ENCODE measurements around the gene PPM1D. TPM values are rescaled to one million over a fixed set of nuclear protein-coding genes. Genes with fewer than 3 reads are reported as not detected.
"Not testable (repeated sequence)": the region's sequence is repeated elsewhere in the genome, so short reads cannot be mapped to it uniquely, and the experiment has no call there.

The PPM1D gene
- 11.1 and 20.3 TPM in 2 replicates for total RNA-seq

- DNase-seq (ENCODE audit: low read depth, low spot score), result peak; percentile 96
Observed at GRCh38 chr17:60599620-60600489, at the start of gene PPM1D. Gene PPM1D (plus strand): TSS chr17:60600193. CDS start chr17:60600415, 222 bp downstream.

GRCh38 chr17:60552255-60552654 is 47.7 kb upstream of the PPM1D start:
- DNase-seq (ENCODE audit: low read depth, low spot score), result not testable (repeated sequence)

- DNase-seq (ENCODE audit: low read depth, low spot score), result no peak
Observed at GRCh38 chr17:60554377-60554788, 45.6 kb upstream of the PPM1D start.

GRCh38 chr17:60555786-60556185 is 44.2 kb upstream of the PPM1D start:
- DNase-seq (ENCODE audit: low read depth, low spot score), result no peak

GRCh38 chr17:60557805-60558204 is 42.2 kb upstream of the PPM1D start:
- DNase-seq (ENCODE audit: low read depth, low spot score), result no peak

DNA sequence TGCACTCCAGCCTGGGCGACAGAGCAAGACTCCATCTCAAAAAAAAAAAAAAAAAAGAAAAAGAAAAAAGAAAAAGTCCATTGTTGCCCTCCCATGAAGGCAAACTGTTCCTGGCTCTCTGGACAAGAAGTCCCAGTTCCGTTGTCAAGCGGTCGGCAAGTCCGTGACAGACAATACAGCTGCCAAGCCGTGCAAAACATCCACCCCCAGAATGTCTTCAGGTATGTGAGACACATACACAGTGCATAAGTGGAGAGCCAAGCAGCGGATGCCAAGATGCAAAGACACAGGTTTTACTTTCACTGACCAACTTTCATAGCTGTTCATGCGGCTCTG is 40.4 kb upstream of the PPM1D start:
- no peak for DNase-seq (ENCODE audit: low read depth, low spot score)

DNA sequence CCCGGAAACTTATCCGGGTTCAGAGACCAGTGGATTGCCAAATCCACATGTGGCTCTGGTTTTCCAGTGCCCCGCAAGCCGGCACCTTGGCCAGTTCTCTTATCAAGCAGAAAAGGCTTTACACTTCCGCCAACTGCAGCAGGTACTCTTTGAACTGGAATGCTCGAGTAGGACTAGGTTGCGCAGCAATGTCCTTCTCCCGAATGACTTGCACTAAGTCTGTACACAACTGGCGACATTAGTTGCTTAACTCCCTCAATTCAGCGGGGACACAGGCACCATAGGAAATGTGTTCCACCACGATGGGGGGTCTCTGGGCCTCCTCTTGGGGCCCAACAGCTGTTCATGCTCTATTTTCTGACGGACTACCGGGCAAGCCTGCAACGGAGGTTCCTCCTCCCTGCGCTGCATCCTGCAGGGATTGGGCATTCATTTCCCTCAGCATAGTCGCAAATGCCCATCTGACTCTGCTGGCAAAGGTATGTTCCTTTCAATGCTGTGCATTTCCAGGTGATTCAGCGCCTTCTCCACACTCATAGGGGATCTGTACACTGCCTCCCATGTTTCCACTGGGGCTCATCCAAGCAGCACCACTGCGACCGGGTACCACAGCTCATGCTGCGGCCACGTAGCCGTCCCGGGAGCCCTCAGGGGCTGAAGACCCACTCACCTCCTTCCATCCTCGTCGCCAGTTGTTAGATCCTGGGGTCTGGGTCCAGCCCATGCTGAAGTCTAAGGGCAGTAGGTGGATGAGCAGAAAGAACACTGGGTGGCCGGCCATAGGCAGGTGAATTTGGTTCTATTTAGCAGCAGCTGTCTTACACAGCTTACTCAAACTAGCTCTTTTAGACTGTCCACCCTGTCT is 39.8 kb upstream of the PPM1D start:
- no peak for DNase-seq (ENCODE audit: low read depth, low spot score)

DNA sequence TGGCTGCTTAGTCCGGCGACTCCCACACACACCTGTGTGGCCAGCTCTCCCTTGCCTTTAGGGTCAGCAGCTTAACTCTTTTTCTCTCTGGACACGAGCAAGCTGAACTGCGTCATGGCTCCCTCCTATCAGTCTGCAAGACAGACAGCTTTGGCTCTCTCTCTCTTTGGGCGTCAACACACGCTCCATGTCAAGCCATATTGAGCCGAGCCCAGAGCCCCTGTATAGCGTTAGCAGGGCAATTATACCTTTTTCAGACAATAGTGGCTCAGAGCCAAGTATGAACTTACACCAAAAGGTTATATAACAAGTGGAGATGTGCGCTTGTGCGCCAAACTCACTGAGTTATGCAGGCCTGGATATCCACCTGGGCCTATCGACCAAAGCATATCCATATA is 39.1 kb upstream of the PPM1D start:
- no peak for DNase-seq (ENCODE audit: low read depth, low spot score)

DNA sequence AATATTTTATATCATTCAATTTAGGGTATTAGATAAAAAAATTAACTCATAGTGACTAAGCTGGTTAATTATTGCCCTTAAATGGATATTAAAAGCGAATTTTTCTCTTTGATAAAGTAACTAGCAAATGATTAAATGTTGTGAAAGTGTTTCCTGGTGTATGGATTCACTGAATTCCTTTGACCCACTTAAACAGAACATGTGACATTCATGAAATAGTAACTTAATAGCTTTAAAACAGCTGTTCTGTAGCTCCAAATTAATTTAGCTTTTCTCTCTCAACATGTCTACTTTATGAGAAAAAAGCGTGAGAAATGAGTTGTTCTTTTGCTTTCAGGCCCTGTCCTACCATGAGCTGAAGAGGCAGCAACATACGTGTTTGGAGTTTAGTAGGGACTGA is 37.6 kb upstream of the PPM1D start:
- DNase-seq (ENCODE audit: low read depth, low spot score), result no peak

DNA sequence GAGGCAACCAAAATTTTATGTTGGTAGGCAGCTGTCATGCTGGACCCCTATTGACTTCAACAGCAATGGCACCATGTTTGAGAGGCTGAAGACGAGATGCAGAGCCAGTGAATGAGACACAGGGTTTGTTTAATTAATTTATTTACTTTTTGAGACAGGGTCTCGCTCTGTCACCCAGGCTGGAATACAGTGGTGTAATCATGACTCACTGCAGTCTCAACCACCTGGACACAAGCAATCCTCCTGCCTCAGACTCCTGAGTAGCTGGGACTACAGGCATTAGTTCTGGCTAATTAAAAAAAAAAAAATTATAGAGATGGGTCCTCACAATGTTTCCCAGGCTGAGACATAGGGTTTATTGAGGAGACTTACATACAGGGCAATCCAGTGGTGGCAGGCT is 36.2 kb upstream of the PPM1D start:
- DNase-seq (ENCODE audit: low read depth, low spot score), result no peak

GRCh38 chr17:60565233-60565632 is 34.8 kb upstream of the PPM1D start:
- no peak for DNase-seq (ENCODE audit: low read depth, low spot score)

- peak; percentile 96 for DNase-seq (ENCODE audit: low read depth, low spot score)
Observed at GRCh38 chr17:60573236-60574051, 26.5 kb upstream of the PPM1D start.

DNA sequence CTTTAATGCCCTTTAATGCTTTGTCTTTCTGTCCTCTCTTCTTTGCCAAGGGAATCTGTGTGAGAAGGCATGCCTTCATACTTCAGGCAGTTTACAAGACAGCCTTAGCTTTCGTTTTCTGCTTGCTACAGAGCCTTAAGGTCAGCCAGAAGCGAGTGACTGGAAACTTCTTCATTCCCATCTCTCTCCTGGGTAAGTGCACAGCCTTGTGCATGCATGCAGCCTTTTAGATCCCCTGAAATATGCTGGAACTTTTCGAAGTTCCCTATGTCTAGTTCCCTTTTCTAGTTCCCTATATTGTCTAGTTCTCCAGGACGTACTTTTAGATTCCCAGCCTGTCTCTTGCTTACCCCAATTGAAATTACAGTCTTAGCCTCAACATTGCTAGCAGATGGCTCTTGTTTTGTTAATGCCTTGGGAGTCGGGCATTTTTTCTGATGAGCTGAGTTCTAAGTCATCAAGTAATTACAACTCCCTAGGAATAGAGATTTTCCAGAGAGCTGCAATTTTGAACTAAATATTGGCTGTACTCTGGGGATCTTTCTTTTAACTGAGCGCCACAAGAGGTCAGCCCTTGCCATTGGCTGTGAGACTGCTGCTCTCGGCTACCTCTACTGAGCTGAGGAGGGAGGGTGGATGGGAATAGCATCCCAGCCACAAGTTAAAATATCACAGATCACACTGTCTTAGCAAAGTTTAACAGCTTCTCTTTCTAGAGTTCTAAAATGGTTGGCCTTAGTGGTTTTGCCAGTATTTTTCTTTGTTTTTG is 22.7 kb upstream of the PPM1D start:
- no peak for DNase-seq (ENCODE audit: low read depth, low spot score)

- no peak for DNase-seq (ENCODE audit: low read depth, low spot score)
Observed at GRCh38 chr17:60579090-60579489, 20.9 kb upstream of the PPM1D start.

DNA sequence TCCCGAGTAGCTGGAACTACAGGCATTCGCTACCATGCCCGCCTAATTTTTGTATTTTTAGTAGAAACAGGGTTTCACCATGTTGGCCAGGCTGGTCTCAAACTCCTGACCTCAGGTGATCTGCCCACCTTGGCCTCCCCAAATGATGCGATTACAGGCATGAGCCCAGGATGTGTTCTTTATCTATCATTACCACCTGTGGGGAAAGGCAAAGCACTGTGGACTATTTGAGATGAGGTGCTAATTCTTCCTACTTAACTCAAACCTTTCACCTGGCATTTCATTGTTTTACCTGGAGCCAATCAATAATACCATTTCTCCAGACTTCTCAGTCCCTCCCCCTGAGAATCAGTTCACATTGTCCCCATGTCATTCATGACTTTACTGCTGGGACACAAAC is 20.4 kb upstream of the PPM1D start:
- DNase-seq (ENCODE audit: low read depth, low spot score), result no peak

GRCh38 chr17:60583008-60583407 is 17.0 kb upstream of the PPM1D start:
- DNase-seq (ENCODE audit: low read depth, low spot score), result no peak

DNA sequence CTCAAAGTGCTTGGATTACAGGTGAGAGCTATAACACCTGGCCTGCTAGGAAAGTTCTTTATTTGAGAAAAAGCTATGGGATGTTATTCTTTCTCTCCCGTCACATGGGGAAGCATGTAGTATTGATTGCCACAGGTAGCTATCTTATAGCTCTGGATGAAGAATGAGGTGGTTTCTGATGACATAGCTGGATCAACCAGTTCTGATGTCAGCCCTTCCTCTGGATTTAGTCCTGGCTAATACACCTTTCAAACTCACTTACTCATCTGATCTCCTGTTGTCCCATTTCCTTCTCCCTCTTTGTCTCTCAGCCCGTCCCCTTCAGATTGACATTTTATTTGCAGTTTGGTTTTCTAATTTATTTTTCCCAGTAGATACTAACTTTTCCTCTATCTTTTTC is 14.1 kb upstream of the PPM1D start:
- no peak for DNase-seq (ENCODE audit: low read depth, low spot score)

DNA sequence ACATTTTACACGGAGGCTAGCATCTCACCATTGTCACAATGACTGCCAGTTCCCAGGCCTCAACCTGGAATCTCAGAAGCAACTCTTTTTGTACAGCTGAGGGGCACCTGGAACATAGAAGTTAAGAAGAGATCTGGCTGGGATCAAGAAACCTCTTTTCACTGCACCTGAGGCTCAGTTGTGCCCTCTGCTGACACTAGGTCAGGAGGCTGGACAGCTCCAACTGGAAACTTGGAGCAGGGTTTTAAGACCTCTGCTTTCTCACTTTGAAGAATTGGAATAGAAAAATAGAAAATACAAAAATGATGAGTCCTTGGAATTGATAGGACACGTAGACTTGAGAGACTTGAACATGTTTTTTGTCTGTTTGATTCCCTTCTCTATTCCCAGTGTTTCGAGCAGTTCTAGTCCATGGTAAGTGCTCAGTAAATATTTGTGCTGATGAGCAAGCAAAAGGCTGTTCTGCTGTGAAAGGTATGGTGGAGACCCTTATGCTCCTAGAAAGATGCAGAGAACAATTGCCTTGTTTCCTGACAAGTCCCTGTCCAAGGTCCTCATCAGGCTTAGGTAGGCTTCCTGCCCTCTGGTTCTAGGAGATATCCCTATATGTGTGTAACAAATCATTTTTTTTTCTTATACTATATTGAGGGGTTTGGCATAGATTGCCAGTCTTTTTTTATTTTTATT is 13.6 kb upstream of the PPM1D start:
- no peak for DNase-seq (ENCODE audit: low read depth, low spot score)

DNA sequence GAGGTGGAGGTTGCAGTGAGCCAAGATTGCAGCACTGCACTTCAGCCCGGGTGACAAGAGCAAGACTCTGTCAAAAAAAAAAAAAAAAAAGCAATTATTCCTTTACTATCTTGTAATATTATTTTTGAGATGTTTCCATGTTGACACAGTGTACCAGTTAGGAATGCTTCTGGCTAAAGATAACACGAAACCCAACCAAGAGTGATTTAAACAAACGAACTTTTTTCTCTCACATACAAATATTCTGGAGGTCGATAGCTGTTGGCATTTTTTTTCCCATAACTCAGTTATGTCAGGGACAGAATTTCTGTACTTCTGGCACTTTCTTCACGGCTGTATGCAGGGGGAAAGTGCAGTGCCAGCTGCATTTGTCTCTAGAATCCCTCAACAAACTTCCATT is 9.9 kb upstream of the PPM1D start:
- no peak for DNase-seq (ENCODE audit: low read depth, low spot score)

DNA sequence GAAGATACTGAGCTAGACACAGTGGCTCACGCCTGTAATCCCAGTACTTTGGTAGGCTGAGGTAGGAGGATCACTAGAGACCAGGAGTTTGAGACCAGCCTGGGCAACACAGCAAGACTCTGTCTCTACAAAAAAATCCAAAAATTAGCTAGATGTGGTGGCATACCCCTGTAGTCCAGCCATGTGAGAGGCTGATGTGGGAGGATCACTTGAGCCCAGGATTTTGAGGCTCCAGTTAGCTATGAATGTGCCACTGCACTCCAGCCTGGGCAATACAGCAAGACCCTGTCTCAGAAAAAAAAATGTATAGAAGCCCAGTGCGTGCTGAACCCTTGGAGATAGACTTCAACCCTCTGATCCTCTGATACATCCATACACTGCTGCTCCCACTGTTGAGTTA is 7.2 kb upstream of the PPM1D start:
- no peak for DNase-seq (ENCODE audit: low read depth, low spot score)
